Measurements from ENCODE around the gene MYLK4. TPM values are rescaled to one million over a fixed set of nuclear protein-coding genes. Genes with fewer than 3 reads are reported as not detected.

MYLK4 gene
- total and polyA plus RNA-seq, 2 experiments from 2014 or later, result 0.29 to 0.43 TPM

DNA sequence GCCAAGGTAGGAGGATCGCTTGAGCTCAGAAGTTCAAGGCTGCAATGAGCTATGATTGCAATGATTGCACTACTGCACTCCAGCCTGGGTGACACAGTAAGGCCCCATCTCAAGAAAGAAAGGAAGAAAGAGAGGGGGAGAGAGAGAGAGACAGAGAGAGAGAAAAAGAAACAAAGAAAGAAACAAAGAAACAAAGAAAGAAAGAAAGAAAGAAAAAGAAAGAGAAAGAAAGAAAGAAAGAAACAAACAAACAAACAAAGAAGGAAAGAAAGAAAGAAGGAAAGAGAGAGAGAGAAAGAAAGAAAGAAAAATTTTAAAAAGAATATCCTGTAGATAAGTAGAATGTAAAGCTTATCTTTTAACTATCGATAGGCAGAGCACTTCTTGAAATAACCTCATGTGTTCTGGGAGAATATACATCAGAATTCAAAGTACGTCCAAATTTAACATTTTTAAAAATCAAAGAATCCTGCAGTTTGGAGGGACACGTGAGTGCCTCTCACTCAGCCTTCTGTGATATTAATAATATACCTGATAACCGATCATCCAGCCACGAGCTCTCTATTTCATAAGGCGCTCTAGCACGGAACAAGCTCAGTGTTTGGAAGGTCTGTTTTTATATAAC lies 25.2 kb downstream of the MYLK4 start:
- Histone ChIP-seq H3K27ac (peak overlapping the region; percentile 64), H3K4me2 (peak overlapping the region; percentile 47), H3K4me1 (ENCODE audit: insufficient read depth) (peaks cover 4% of the 10 kb centered on the region), H2AFZ (peak overlapping the region; percentile 40), H3K36me3 (replicated peaks; ENCODE audit: insufficient read depth, low read depth) (no peaks in the 10 kb centered on the region), H3K79me2 (no peaks in the 10 kb centered on the region), H3K4me3 (no peak overlapping the region), H4K20me1 (ENCODE audit: insufficient read depth, poor library complexity, severe bottlenecking) (no peaks in the 10 kb centered on the region), H3K9me3 (ENCODE audit: low read depth) (no peaks in the 10 kb centered on the region), H3K9me2 (replicated peaks; ENCODE audit: insufficient read depth) (no peaks in the 10 kb centered on the region), H3K27me3 (no peaks in the 10 kb centered on the region)
- no peak for TF ChIP-seq EZH2phosphoT487 (IDR thresholded peaks at IDR 0.05; ENCODE audit: low read depth, severe bottlenecking, unreplicated experiment)
- TF ChIP-seq, protein P1, sequence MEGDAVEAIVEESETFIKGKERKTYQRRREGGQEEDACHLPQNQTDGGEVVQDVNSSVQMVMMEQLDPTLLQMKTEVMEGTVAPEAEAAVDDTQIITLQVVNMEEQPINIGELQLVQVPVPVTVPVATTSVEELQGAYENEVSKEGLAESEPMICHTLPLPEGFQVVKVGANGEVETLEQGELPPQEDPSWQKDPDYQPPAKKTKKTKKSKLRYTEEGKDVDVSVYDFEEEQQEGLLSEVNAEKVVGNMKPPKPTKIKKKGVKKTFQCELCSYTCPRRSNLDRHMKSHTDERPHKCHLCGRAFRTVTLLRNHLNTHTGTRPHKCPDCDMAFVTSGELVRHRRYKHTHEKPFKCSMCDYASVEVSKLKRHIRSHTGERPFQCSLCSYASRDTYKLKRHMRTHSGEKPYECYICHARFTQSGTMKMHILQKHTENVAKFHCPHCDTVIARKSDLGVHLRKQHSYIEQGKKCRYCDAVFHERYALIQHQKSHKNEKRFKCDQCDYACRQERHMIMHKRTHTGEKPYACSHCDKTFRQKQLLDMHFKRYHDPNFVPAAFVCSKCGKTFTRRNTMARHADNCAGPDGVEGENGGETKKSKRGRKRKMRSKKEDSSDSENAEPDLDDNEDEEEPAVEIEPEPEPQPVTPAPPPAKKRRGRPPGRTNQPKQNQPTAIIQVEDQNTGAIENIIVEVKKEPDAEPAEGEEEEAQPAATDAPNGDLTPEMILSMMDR (IDR thresholded peaks at IDR 0.05; ENCODE audit: poor library complexity), result no peak
- TF ChIP-seq EZH2 (IDR thresholded peaks at IDR 0.05; ENCODE audit: borderline replicate concordance), result no peak
- DNase-seq (ENCODE audit: low spot score), result no peak
- WGBS (ENCODE audit: low lambda C conversion rate, missing lambda C conversion rate), result 53% methylated on average over 8 of the region's 8 CpGs

DNA sequence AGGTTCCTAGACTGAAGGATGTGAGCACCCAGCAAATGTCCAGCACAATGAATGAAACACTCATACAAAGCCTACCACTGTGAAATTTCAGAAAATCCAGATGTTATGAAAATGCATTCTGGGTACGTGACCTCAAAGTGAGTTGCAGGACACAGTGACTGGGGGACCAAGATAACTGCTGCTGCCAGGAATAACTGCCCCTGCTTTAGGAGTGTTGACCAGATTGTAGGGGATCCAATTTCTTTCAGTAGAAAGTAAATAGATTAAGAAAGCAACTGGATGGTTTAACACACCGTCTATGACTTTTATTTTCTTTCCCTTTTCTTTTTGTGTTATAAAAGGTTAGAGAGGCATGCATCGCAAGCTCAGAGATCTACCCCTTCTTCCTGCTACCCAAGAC lies 29.5 kb downstream of the MYLK4 start:
- WGBS (ENCODE audit: low lambda C conversion rate, missing lambda C conversion rate), result 96% methylated on average over 3 of the region's 3 CpGs
- H2AFZ ChIP-seq, result no peak overlapping the region
- no peaks in the 10 kb centered on the region for H3K36me3 ChIP-seq (replicated peaks; ENCODE audit: insufficient read depth, low read depth)

DNA sequence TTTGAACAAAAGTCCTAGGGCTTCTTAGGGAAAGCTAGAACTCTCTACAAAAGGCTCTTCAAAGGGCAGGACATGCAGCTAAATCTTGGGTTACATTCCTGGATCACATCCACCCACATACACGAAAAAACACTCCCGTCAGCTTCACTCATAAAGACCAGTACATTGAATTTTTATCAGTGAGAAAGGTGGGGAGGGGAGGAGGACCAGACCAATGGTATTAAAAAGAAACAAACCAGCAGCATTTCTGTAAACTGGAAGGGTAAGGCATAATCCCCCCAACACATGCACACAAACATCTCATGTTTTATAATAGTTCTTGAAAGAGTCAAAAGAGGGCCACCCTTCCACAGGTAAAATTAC lies 31.6 kb downstream of the MYLK4 start:
- no peak overlapping the region for H3K4me2 ChIP-seq
- H3K9me2 ChIP-seq (replicated peaks; ENCODE audit: insufficient read depth), result no peaks in the 10 kb centered on the region
- no peaks in the 10 kb centered on the region for H4K20me1 ChIP-seq (ENCODE audit: insufficient read depth, poor library complexity, severe bottlenecking)
- H3K4me3 ChIP-seq, result no peak overlapping the region
- H2AFZ ChIP-seq, result no peak overlapping the region
- 64% methylated on average over 2 of the region's 2 CpGs for WGBS (ENCODE audit: low lambda C conversion rate, missing lambda C conversion rate)
- no peak for DNase-seq (ENCODE audit: low spot score)
- no peaks in the 10 kb centered on the region for H3K9me3 ChIP-seq (ENCODE audit: low read depth)
- H3K79me2 ChIP-seq, result no peaks in the 10 kb centered on the region
- TF ChIP-seq EZH2 (IDR thresholded peaks at IDR 0.05; ENCODE audit: borderline replicate concordance), result no peak
- TF ChIP-seq, protein P1 (IDR thresholded peaks at IDR 0.05; ENCODE audit: poor library complexity), result no peak
- no peak for TF ChIP-seq EZH2phosphoT487 (IDR thresholded peaks at IDR 0.05; ENCODE audit: low read depth, severe bottlenecking, unreplicated experiment)
- no peaks in the 10 kb centered on the region for H3K4me1 ChIP-seq (ENCODE audit: insufficient read depth)
- H3K36me3 ChIP-seq (replicated peaks; ENCODE audit: insufficient read depth, low read depth), result no peaks in the 10 kb centered on the region
- no peak overlapping the region for H3K27ac ChIP-seq
- H3K27me3 ChIP-seq, result no peaks in the 10 kb centered on the region

More for the DNA sequence above, 29.5 kb downstream of the MYLK4 start:
- no peaks in the 10 kb centered on the region for H3K9me2 ChIP-seq (replicated peaks; ENCODE audit: insufficient read depth)
- H3K4me2 ChIP-seq, result no peak overlapping the region
- no peaks in the 10 kb centered on the region for H3K79me2 ChIP-seq
- DNase-seq (ENCODE audit: low spot score), result no peak
- H3K27ac ChIP-seq, result no peak overlapping the region
- no peaks in the 10 kb centered on the region for H3K27me3 ChIP-seq
- TF ChIP-seq, protein P1 (IDR thresholded peaks at IDR 0.05; ENCODE audit: poor library complexity), result no peak
- TF ChIP-seq EZH2 (IDR thresholded peaks at IDR 0.05; ENCODE audit: borderline replicate concordance) (no peak), EZH2phosphoT487 (IDR thresholded peaks at IDR 0.05; ENCODE audit: low read depth, severe bottlenecking, unreplicated experiment) (no peak)
- no peaks in the 10 kb centered on the region for H4K20me1 ChIP-seq (ENCODE audit: insufficient read depth, poor library complexity, severe bottlenecking)
- H3K4me3 ChIP-seq, result no peak overlapping the region
- no peaks in the 10 kb centered on the region for H3K9me3 ChIP-seq (ENCODE audit: low read depth)
- H3K4me1 ChIP-seq (ENCODE audit: insufficient read depth), result peaks cover 4% of the 10 kb centered on the region
